GM21717 (cell line): ENCODE data around the gene KCNH1.

Experiments used
- ATAC-seq: cut with Tn5 transposase; IDR thresholded peaks from one replicate; pipeline ENCODE4 v1.9.1; 2021; ENCODE audit warnings: mild to moderate bottlenecking, moderate library complexity; ENCODE audit not compliant: unreplicated experiment

KCNH1 gene, protein sequence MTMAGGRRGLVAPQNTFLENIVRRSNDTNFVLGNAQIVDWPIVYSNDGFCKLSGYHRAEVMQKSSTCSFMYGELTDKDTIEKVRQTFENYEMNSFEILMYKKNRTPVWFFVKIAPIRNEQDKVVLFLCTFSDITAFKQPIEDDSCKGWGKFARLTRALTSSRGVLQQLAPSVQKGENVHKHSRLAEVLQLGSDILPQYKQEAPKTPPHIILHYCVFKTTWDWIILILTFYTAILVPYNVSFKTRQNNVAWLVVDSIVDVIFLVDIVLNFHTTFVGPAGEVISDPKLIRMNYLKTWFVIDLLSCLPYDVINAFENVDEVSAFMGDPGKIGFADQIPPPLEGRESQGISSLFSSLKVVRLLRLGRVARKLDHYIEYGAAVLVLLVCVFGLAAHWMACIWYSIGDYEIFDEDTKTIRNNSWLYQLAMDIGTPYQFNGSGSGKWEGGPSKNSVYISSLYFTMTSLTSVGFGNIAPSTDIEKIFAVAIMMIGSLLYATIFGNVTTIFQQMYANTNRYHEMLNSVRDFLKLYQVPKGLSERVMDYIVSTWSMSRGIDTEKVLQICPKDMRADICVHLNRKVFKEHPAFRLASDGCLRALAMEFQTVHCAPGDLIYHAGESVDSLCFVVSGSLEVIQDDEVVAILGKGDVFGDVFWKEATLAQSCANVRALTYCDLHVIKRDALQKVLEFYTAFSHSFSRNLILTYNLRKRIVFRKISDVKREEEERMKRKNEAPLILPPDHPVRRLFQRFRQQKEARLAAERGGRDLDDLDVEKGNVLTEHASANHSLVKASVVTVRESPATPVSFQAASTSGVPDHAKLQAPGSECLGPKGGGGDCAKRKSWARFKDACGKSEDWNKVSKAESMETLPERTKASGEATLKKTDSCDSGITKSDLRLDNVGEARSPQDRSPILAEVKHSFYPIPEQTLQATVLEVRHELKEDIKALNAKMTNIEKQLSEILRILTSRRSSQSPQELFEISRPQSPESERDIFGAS

DNA sequence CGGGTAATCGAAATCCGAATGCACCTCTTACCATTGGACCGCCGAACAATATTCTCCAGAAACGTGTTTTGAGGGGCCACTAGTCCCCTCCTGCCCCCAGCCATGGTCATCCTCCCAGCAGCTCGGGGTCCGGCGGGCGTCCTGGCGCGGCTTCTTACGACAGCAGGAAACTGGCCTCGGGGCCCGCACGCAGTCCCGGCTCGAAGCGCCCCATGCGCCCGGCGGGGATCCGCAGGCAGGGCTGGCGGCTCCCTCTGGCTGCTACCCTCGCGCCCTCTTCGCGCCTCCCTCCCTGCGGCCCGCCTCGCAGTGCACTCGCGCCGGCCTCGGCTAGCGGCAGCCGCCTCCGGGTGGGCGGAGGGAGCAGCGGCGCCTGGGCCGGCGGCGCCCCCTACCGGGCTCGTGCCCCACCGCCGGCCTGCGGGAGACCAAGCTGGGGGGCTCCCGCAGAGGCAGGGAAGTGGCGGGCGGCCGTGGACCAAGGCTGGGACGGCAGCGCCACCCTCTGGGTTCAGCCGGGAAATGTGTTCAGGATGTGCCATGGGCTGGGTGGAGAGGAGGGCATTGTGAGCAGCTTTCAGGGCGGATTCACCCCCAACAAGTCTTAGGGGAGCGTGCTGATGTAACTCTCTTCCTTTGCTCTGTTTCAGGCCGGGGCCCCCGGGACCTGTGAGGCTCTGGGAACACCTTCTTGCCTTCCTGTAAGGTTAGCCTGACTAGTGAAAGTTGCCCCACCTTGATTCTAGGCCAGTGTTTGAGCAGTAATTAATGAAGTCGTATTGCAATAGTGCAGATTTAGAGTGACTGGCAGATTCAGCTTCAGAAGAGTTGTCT, at the start of gene KCNH1:
KCNH1 (minus strand) TSS at position 313 of the 834 bp plus-strand sequence; CDS start at position 110, 203 bp downstream.
- ATAC-seq: peak; percentile 90

DNA sequence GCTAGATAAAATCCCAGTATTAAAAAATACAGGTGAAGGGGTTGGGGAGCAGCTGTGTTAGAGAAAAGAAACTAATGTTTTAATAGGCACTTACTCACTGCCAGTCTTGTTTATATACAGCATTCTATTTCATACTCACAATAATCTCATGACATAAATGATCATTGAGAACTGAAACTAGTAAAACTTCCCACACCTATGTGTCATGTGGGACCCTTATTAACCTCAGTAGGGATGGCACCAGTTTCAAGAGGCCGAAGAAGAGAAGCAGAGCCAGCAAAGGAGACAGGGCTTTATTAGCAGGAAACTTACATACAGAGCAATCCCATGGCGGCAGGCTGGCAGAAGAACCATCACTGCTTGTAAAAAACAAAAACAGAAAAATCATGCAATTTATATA, 48.8 kb upstream of the KCNH1 start:
- no peak for ATAC-seq

DNA sequence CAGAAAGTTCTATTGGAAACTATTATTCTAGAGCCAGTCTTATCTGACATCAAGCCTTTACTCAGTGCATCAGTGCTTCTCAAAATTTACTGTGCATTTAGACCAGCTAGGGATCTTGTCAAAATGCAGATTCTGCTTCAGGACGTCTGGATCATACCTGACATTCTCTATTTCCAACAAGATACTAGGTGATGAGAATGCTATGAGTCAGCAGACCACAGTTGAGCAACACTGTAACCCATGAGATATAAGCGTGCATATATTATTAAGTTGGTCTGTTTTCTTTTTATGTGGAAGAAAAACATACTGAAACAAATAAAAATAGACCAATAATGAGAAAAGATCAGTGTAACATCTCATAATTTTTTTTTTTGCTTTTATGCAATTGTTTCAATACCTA, 40.4 kb upstream of the KCNH1 start:
- no peak for ATAC-seq

DNA sequence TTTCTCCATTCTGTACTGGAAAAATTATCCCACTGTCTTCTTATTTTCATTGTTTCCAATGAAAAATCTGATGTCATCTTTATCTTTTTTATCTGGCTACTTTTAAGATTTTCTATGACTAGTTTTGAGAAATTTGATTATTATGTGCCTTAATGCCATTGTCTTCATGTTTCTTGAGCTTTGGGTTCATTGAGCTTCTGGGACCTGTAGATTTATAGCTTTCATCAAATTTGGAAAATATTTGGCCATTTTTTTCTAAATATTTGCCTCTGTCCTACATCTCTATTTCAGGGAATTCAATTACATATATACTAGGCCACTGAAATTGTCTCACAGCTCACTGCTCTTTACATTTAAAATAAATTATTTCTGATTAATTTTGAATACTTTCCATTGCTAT, 38.7 kb upstream of the KCNH1 start:
- ATAC-seq: no peak

DNA sequence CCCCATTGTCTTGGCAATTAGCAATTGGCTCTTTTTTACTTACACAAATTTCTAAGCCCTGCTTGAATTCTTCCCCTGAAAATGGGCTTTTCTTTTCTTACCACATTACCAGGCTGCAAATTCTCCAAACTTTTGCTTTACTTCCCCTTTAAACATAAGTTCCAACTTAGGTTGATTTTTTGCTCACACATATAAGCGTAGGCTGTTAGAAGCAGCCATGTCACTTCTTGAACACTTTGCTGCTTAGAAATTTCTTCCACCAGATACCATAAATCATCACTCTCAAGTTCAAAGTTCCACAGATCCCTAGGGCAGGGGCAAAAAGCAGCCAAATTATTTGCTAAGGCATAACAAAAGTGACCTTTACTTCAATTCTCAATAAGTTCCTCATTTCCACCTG, 35.4 kb upstream of the KCNH1 start:
- no peak for ATAC-seq

DNA sequence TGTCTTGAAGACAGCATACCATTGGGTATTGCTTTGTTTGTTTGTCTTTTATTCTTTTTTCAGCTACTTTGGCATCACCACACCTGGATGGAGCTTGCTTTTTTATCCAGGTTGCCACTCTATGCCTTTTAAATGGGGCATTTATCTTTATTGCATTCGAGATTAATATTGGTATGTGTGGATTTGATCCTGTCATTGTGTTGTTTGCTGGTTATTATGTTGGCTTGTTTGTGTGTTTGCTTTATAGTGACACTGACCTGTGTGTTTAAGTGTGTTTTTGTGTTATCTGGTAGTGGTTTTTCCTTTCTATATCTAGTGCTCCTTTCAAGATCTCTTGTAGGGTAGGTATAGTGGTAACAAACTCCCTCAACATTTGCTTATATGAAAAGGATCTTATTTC, 24.9 kb upstream of the KCNH1 start:
- no peak for ATAC-seq

DNA sequence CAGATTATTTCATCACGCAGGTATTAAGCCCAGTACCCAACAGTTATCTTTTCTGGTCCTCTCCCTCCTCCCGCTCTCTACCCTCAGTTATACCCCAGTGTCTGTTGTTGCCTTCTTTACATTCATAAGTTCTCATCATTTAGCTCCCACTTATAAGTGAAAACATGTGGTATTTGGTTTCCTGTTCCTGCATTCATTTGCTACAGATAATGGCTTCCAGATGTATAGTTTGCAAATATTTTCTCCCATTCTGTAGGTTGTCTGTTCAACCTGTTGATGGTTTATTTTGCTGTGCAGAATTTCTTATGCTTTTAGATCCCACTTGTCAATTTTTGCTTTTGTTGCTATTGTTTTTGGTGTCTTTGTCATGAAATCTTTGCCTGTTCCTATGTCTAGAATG, 21.1 kb upstream of the KCNH1 start:
- no peak for ATAC-seq

DNA sequence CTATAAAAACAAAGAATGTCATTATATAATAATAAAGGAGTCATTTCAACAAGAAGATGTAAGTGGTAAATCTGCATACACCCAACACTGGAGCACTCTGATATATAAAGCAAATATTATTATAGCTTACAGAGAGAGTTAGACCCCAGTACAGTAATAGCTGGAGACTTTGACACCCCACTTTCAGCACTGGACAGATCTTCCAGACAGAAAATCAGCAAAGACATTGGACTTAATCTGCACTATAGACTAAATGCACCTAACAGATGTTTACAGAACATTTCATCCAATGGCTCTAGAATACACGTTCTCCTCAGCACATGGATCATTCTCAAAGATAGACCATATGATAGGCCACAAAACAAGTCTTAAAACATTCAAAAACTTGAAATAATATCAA, 20.0 kb upstream of the KCNH1 start:
- ATAC-seq: no peak

DNA sequence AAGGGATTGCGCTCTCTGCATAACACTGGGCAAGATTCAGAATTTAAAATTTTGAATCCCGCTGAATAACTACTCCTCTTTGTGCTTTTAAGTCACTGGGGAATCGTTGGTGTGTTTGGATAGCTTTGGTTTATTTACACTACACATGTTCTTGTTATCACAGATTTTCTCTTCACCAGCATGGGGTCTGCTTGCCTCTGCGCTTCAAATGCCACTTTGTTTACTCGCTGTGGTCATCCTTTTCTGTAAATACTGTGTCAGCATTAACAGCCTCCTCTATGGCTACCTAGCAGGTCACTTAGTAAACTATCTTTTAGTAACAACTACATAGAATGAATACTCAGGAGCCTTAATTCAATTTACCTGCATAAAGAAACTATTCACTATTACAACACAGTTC, 14.4 kb upstream of the KCNH1 start:
- ATAC-seq: no peak

DNA sequence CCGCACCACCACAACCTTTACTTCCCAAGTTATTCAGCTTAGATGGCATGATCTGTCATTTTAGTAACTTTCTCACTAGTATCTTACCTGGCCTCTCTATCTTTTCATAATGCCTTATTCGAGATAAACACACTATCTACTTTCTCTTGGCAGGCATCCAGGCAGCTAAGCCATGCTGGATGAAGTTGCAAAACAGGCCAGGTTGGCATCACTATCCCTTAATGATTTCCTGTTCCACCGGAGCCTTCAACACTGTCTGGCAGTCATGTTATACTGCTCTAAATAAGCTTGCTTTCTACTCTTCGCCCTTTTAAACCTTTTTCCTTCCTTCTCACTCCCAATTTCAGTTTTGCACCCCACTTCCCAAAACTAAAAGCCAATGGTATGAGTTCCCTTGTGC, 12.0 kb upstream of the KCNH1 start:
- ATAC-seq: no peak

DNA sequence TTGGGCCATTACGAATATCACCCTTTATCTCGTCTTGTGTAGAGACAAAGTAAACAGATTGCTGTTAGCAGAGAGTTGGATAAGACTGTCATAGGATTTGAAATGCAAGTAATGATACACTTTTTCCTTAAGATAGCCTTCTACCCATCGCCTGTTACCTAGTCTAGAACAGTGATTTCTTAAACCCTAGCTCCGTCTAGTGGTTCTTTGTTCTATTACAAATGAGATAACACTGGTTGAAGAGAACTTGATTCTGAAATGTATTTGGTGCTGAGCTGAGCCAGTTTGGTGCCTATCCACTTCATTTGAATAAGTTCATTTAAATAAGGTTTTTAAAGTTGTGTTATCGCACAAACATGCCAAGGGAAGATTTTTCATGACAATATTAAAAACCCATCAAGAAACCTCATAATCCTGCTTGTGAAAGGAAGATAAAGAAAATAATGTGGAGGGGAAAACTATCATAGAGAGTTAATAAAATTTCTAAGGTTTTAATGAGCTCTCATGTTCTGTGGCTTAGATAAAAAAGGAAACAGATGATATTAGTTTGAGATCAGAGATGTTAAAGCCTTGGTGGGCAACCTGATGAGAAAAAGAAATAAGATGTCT, 1.5 kb upstream of the KCNH1 start:
- no peak for ATAC-seq

DNA sequence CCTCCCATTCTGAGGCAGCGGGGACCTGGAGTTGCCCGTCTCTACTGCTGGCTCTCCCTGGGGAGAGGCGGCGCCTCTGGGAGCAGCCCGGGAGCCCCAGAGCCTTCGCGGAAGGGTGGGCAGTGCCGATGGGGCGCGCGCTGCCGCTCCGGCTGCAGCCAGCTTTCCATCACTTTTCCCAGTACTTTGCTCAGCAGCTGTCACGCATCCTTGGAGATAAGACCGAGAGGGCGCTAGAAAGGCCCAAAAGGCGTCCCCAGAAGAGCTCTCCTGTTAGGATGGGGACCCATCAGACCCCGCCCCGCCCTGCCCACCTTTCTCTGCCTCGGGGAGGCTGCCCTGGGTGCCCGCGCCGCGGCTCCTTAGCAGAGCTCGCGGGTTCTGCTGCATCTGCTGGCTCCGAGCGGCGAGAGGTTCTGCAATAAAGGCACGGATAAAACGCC, 534 bp downstream of the KCNH1 start:
- ATAC-seq: no peak

DNA sequence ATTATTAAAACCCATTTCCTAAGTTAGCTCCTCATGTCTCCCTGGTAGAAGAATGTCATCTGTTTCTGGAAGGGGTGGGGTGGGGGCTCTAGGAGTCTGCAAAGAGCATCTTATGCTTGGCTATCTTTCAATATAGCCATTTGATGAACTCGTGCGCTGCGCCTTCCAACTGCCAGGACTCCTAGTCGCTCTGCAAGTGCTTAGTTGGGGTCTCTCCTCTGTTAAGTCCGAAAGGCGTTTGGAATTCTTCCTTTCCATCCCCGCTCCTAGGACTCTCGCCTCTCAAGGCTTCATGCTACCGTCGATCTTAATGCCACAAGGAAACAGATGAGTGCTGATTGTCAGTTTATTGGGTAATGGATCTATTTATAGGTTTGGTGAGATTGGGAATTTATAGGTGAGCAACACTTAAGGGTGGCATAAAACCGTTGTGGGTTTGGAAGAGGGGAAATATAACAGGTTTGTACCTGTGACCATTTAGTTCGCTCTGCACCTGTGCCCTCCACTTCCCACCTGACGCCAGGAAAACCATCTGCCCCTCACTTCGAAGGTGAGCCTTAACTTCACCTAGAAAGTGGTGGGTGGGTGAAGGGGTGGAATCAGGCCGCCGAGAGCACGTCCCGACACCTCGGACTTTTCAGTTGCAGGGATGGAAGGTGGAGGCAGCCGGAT, 1.1 kb downstream of the KCNH1 start:
- no peak for ATAC-seq

DNA sequence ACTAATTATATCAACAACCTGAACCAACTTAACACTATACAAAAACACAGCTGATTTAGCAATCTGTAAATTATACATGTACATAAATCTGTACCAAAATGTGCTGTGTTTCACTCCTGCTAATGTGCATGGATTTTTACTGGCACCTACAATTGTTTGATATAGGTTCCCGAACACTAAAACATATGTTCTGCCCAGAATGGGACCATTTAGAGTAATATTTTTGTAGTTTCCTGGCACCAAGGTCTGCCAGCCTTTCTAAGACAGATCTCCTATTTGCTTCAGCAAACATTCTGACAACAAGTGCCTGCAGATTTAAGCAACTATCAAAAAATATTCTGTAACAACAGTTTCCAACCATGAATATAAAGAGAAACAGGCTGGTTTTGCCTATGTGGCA, 4.2 kb downstream of the KCNH1 start:
- ATAC-seq: no peak

DNA sequence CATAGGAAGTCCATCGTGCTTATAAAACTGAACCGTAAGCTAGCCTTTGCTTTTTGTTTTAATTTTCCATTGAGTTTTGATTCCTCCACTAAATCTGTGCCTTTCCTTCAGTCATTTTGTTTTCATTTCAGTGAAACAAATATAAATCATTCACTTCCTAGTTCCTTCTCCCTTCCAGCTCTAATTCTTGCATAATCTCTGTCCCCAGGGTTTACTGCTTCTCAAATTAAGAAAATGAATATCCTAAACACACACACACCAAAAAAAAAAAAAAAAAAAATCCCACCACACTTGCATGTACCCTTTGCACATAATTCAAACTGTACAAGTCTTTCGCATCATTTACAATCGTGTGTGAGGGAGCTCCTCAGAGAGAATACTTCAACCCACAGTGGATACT, 6.8 kb downstream of the KCNH1 start:
- ATAC-seq: no peak

DNA sequence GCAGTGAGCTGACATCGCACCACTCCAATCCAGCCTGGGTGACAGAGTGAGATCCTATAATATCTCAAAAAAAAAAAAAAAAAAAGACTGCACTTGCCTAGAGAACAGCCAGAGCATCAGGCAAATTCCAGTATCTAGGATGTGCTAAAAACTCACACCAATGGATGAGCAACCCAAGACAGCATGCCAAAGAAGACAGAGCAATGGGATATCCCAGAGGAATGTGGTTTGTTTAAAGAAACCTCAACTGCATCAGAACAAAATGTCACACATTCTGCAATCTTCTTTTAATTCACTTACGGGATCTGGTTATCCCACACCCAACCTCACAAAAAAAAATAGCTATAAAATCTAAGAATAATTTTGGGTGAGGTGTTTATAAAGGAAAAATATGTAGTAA, 7.3 kb downstream of the KCNH1 start:
- no peak for ATAC-seq

DNA sequence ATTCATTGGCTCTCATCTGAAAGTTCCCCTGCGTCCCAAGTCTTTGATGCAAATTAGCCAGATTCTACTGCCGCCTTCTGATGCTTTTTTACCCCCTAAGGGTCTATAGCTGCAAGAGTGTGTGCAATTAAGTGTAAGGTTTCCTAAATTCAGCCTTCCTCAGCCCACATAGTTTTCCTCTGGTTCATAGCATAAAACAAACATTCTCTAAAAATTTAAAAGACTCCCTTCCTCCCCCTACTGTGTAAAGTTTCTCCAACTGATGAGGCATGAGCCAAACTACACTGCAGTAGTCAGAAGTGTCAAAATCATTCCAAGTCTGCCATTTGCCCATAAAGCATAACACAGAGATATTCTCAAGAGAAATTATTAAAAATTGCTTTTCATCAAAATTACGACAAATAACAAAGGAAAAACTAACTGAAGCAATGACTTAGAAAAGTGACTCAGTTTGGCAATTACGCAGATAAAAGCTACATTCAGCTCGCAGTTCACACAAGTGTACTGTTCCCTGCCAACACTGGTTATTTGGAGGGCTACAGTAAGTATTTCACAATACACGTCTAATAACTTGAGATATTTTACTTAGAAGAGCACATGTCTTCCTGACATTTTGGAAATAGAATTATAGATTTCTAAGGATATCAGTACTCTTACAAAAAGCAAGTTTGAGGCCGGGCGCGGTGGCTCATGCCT, 15.4 kb downstream of the KCNH1 start:
- no peak for ATAC-seq

DNA sequence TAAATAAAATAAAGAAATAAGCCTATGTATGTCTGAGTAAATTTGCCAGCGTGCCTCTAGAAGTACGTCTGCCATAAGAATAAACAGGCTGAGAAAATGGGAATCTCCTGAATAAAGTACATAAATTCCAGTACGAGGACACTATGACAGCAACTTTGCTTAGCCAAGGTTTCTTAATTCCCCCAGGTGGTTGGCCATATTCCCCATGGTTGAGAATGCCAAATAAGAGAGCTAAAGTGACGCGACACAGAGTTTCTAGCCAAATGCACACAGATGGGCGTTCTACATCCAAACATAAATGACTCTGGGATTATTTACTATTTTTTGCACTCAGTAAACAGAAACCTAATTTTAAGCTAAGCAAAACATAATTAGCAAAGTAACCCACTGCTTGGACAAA, 19.5 kb downstream of the KCNH1 start:
- ATAC-seq: no peak

DNA sequence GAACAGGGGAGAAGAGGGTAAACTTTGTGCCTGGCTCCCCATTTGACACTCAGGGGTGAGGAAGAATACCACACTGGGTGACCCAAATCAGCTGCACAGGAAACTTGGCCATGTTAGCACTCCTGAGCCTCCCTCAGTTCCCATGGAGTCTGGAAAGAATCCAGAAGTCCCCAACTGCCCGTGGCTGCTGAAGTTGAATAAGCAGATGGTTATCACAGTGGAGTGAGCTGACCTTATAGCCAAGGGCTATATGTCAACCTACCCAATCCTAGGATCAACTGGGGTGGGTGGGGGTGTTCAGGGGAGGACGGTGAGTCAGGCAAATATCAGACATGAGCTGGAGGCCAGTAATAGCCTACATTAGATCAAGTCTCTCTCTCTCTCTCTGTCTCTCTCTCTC, 20.4 kb downstream of the KCNH1 start:
- ATAC-seq: no peak
